ENCODE results near the gene ARMC7. TPM values are rescaled to one million over a fixed set of nuclear protein-coding genes. Genes with fewer than 3 reads are reported as not detected.

Gene ARMC7
- total RNA-seq, 1 experiment from 2014 or later: 48.7 TPM

DNA sequence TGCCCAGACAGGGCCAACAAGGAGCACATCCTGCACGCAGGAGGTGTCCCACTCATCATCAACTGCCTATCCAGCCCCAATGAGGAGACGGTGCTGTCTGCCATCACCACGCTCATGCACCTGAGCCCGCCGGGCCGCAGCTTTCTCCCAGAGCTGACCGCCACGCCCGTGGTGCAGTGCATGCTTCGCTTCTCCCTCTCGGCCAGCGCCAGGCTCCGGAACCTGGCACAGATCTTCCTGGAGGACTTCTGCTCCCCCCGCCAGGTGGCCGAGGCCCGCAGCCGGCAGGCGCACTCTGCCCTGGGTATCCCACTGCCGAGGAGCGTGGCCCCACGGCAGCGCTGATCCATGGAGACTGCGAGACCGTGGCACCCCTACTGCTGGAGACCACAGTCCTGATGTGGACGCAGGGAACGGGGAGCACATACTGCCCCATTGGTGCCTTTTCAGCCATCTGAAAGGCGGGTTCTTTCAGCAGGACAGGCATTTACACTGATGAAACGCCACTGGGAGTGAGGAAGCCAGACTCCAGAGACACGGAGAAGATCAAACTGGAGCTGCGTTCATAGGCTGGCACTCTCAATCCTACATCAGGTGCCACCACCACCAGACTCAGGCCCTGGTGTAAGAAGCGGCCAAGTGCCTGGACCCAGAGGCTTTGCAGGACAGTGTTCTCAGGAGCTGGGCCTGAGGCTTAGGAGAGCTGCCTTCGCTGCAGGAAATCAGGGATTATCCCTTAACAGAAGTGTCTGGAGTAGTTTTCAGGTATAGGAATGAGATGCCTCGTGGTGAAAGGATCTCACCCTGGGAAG lies 19.1 kb downstream of the ARMC7 start:
- Histone ChIP-seq H3K9me3 (ENCODE audit: control insufficient read depth, insufficient read depth, low read depth, low read length) (no peaks in the 10 kb centered on the region), H3K27me3 (ENCODE audit: control insufficient read depth, insufficient read depth, low read length) (no peaks in the 10 kb centered on the region), H3K4me1 (ENCODE audit: control insufficient read depth, insufficient read depth, low read length) (peaks cover 40% of the 10 kb centered on the region), H3K36me3 (ENCODE audit: control insufficient read depth, insufficient read depth, low read length) (peaks cover 3% of the 10 kb centered on the region; the same call in 1 of the 2 replicates), H3K4me3 (ENCODE audit: low read depth in 2 of 2, low read length in 2 of 2) (no peak overlapping the region), H3K27ac (ENCODE audit: low read length) (peak overlapping the region; percentile 29; the same call in 1 of the 2 replicates)
- TF ChIP-seq POLR2AphosphoS5 (IDR thresholded peaks at IDR 0.05; ENCODE audit: low read depth, low read length): peak; percentile 0
- TF ChIP-seq, protein P1, sequence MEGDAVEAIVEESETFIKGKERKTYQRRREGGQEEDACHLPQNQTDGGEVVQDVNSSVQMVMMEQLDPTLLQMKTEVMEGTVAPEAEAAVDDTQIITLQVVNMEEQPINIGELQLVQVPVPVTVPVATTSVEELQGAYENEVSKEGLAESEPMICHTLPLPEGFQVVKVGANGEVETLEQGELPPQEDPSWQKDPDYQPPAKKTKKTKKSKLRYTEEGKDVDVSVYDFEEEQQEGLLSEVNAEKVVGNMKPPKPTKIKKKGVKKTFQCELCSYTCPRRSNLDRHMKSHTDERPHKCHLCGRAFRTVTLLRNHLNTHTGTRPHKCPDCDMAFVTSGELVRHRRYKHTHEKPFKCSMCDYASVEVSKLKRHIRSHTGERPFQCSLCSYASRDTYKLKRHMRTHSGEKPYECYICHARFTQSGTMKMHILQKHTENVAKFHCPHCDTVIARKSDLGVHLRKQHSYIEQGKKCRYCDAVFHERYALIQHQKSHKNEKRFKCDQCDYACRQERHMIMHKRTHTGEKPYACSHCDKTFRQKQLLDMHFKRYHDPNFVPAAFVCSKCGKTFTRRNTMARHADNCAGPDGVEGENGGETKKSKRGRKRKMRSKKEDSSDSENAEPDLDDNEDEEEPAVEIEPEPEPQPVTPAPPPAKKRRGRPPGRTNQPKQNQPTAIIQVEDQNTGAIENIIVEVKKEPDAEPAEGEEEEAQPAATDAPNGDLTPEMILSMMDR (IDR thresholded peaks at IDR 0.05): no peak
- intact Hi-C loops (cut with micrococcal nuclease; ENCODE audit: unreplicated experiment): no loop called here
- CTCF ChIA-PET: interaction anchor here (0.6 to 1.0 kb wide), 2 partner anchors 15 to 68 kb away, joined by 4 to 6 read pairs; no protein-coding TSS in a partner anchor
- BruUV-seq (replicated peaks): no TSS peak
- POLR2A ChIA-PET: no interaction called here
- DNase-seq (ENCODE audit: low read depth, low spot score) (no peak), ATAC-seq (no peak)
- in situ Hi-C loops (cut with HindIII; ENCODE audit: low pct_unique_long_range_greater_than_20kb, low sequenced_read_pairs): no loop called here

DNA sequence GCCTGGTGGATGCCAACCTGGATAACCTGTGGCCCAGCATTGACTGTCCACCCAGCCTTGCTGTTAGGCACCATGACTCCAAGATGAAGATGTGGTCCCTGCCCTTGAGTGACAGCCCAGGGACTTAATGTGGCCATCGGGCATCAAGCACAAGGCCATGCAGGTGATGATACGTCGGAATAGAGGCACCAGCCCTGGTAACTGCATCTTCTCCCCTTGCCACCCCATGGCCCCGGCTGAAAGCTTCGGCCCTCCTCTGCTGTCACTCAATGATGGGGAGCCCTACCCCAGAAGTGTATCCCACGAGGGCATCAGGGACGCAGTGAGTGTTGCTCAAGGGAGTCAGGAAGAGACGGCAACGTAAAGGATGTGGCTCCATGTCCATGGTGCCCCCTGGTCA lies 19.8 kb downstream of the ARMC7 start:
- no peaks in the 10 kb centered on the region for H3K27me3 ChIP-seq (ENCODE audit: control insufficient read depth, insufficient read depth, low read length)
- H3K36me3 ChIP-seq (ENCODE audit: control insufficient read depth, insufficient read depth, low read length): peaks cover 3% of the 10 kb centered on the region; the same call in 1 of the 2 replicates
- ATAC-seq (no peak), DNase-seq (ENCODE audit: low read depth, low spot score) (no peak)
- intact Hi-C loops (cut with micrococcal nuclease; ENCODE audit: unreplicated experiment) (no loop called here), in situ Hi-C loops (cut with HindIII; ENCODE audit: low pct_unique_long_range_greater_than_20kb, low sequenced_read_pairs) (no loop called here)
- H3K9me3 ChIP-seq (ENCODE audit: control insufficient read depth, insufficient read depth, low read depth, low read length): no peaks in the 10 kb centered on the region
- H3K4me3 ChIP-seq (ENCODE audit: low read depth in 2 of 2, low read length in 2 of 2): no peak overlapping the region; a peak in 1 of 4 replicates
- ChIA-PET POLR2A (interaction anchor here (0.6 kb wide), 1 partner anchor 66 kb away, joined by 8 read pairs; no protein-coding TSS in a partner anchor), CTCF (interaction anchor here (0.6 to 2.8 kb wide), 2 partner anchors 15 to 67 kb away, joined by 6 to 12 read pairs; no protein-coding TSS in a partner anchor)
- H3K27ac ChIP-seq (ENCODE audit: low read length): peak overlapping the region; percentile 93
- BruUV-seq (replicated peaks): no TSS peak
- TF ChIP-seq, protein P1 (IDR thresholded peaks at IDR 0.05): no peak
- peak; percentile 21; the same call in 1 of the 2 replicates for TF ChIP-seq POLR2AphosphoS5 (IDR thresholded peaks at IDR 0.05; ENCODE audit: low read depth, low read length)
- peaks cover 33% of the 10 kb centered on the region for H3K4me1 ChIP-seq (ENCODE audit: control insufficient read depth, insufficient read depth, low read length)

- H3K27me3 ChIP-seq (ENCODE audit: control insufficient read depth, insufficient read depth, low read length): no peaks in the 10 kb centered on the region
- peak overlapping the region; percentile 93 for H3K27ac ChIP-seq (ENCODE audit: low read length)
Measured at GRCh38 chr17:75130059-75130631, 20.4 kb downstream of the ARMC7 start.

More at GRCh38 chr17:75130059-75130631, 20.4 kb downstream of the ARMC7 start:
- ChIA-PET POLR2A (interaction anchor here (0.6 kb wide), 3 partner anchors 66 to 292 kb away, joined by 5 to 8 read pairs (median 5); no protein-coding TSS in a partner anchor), CTCF (interaction anchor here (1.4 to 2.8 kb wide), 2 partner anchors 16 to 19 kb away, joined by 5 to 12 read pairs; no protein-coding TSS in a partner anchor)
- peaks cover 27% of the 10 kb centered on the region for H3K4me1 ChIP-seq (ENCODE audit: control insufficient read depth, insufficient read depth, low read length)
- intact Hi-C loops (cut with micrococcal nuclease; ENCODE audit: unreplicated experiment): no loop called here
- BruUV-seq (replicated peaks): no TSS peak
- ATAC-seq: no peak
- DNase-seq (ENCODE audit: low read depth, low spot score): no peak
- peaks cover 3% of the 10 kb centered on the region; the same call in 1 of the 2 replicates for H3K36me3 ChIP-seq (ENCODE audit: control insufficient read depth, insufficient read depth, low read length)
- in situ Hi-C loops (cut with HindIII; ENCODE audit: low pct_unique_long_range_greater_than_20kb, low sequenced_read_pairs): no loop called here
- H3K9me3 ChIP-seq (ENCODE audit: control insufficient read depth, insufficient read depth, low read depth, low read length): no peaks in the 10 kb centered on the region
- peak overlapping the region; percentile 72 to 83 for H3K4me3 ChIP-seq (ENCODE audit: low read depth in 2 of 2, low read length in 2 of 2)
- TF ChIP-seq POLR2AphosphoS5 (IDR thresholded peaks at IDR 0.05; ENCODE audit: low read depth, low read length) (no peak; the same call in 1 of the 2 replicates), SIN3A (IDR thresholded peaks at IDR 0.05; ENCODE audit: borderline replicate concordance, insufficient read depth, low read depth, low read length) (no peak), TCF7L2 (IDR thresholded peaks at IDR 0.05; ENCODE audit: low read depth, low read length) (no peak)
- TF ChIP-seq, protein P2, sequence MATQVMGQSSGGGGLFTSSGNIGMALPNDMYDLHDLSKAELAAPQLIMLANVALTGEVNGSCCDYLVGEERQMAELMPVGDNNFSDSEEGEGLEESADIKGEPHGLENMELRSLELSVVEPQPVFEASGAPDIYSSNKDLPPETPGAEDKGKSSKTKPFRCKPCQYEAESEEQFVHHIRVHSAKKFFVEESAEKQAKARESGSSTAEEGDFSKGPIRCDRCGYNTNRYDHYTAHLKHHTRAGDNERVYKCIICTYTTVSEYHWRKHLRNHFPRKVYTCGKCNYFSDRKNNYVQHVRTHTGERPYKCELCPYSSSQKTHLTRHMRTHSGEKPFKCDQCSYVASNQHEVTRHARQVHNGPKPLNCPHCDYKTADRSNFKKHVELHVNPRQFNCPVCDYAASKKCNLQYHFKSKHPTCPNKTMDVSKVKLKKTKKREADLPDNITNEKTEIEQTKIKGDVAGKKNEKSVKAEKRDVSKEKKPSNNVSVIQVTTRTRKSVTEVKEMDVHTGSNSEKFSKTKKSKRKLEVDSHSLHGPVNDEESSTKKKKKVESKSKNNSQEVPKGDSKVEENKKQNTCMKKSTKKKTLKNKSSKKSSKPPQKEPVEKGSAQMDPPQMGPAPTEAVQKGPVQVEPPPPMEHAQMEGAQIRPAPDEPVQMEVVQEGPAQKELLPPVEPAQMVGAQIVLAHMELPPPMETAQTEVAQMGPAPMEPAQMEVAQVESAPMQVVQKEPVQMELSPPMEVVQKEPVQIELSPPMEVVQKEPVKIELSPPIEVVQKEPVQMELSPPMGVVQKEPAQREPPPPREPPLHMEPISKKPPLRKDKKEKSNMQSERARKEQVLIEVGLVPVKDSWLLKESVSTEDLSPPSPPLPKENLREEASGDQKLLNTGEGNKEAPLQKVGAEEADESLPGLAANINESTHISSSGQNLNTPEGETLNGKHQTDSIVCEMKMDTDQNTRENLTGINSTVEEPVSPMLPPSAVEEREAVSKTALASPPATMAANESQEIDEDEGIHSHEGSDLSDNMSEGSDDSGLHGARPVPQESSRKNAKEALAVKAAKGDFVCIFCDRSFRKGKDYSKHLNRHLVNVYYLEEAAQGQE (IDR thresholded peaks at IDR 0.05; ENCODE audit: insufficient read depth in 1 of 2, low read depth in 2 of 2, low read length in 1 of 2): no peak
- TF ChIP-seq, protein P1 (IDR thresholded peaks at IDR 0.05): no peak
